NCI-H524 treated with DMSO at 0.1 percent for 48 hours (cell line): ENCODE data around the gene KASH5.

Experiments used
- DNase-seq: peaks from one replicate; lab custom pipeline; 2025; lab: John Stamatoyannopoulos, UW

KASH5 gene

GRCh38 chr19:49395581-49396407 is 7.7 kb downstream of the KASH5 start:
- DNase-seq: peak; percentile 94

- DNase-seq: no peak
Measured at GRCh38 chr19:49396738-49397505, 8.9 kb downstream of the KASH5 start.

- DNase-seq: no peak
Measured at GRCh38 chr19:49398001-49398615, 10.1 kb downstream of the KASH5 start.

GRCh38 chr19:49398931-49399330 is 10.9 kb downstream of the KASH5 start:
- no peak for DNase-seq

GRCh38 chr19:49400029-49400428 is 12.0 kb downstream of the KASH5 start:
- no peak for DNase-seq

- peak; percentile 99 for DNase-seq
Measured at GRCh38 chr19:49403404-49404187, 15.5 kb downstream of the KASH5 start.

GRCh38 chr19:49407079-49407478 is 19.0 kb downstream of the KASH5 start:
- no peak for DNase-seq

GRCh38 chr19:49407482-49408015 is 19.5 kb downstream of the KASH5 start:
- DNase-seq: no peak

GRCh38 chr19:49408816-49409440 is 20.9 kb downstream of the KASH5 start:
- no peak for DNase-seq

- DNase-seq: no peak
Measured at GRCh38 chr19:49409441-49410029, 21.5 kb downstream of the KASH5 start.

- DNase-seq: no peak
Measured at GRCh38 chr19:49411681-49412326, 23.8 kb downstream of the KASH5 start.

GRCh38 chr19:49413348-49413747 is 25.3 kb downstream of the KASH5 start:
- no peak for DNase-seq

GRCh38 chr19:49414256-49414655 is 26.2 kb downstream of the KASH5 start:
- DNase-seq: no peak

- DNase-seq: no peak
Measured at GRCh38 chr19:49415102-49415809, 27.2 kb downstream of the KASH5 start.

- DNase-seq: no peak
Measured at GRCh38 chr19:49415810-49416200, 27.8 kb downstream of the KASH5 start.

- DNase-seq: no peak
Measured at GRCh38 chr19:49417088-49417487, 29.0 kb downstream of the KASH5 start.

GRCh38 chr19:49418511-49418910 is 30.5 kb downstream of the KASH5 start:
- DNase-seq: peak; percentile 9

GRCh38 chr19:49419173-49419572 is 31.1 kb downstream of the KASH5 start:
- no peak for DNase-seq

GRCh38 chr19:49420227-49420626 is 32.2 kb downstream of the KASH5 start:
- no peak for DNase-seq
